ENCODE data around the gene CC2D2B.
"Not testable (repeated sequence)": the region's sequence is repeated elsewhere in the genome, so short reads cannot be mapped to it uniquely, and the experiment has no call there.

CC2D2B gene

GRCh38 chr10:95909561-95909960 is 1.8 kb downstream of the CC2D2B start:
- no peak overlapping the region for H3K4me3 ChIP-seq (ENCODE audit: control insufficient read depth, low read depth, low read length)
- DNase-seq (ENCODE audit: low read depth): no peak
- TF ChIP-seq, protein P1, sequence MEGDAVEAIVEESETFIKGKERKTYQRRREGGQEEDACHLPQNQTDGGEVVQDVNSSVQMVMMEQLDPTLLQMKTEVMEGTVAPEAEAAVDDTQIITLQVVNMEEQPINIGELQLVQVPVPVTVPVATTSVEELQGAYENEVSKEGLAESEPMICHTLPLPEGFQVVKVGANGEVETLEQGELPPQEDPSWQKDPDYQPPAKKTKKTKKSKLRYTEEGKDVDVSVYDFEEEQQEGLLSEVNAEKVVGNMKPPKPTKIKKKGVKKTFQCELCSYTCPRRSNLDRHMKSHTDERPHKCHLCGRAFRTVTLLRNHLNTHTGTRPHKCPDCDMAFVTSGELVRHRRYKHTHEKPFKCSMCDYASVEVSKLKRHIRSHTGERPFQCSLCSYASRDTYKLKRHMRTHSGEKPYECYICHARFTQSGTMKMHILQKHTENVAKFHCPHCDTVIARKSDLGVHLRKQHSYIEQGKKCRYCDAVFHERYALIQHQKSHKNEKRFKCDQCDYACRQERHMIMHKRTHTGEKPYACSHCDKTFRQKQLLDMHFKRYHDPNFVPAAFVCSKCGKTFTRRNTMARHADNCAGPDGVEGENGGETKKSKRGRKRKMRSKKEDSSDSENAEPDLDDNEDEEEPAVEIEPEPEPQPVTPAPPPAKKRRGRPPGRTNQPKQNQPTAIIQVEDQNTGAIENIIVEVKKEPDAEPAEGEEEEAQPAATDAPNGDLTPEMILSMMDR (conservative IDR thresholded peaks at IDR 0.05; ENCODE audit: control insufficient read depth, insufficient read depth, low read depth, low read length): no peak

DNA sequence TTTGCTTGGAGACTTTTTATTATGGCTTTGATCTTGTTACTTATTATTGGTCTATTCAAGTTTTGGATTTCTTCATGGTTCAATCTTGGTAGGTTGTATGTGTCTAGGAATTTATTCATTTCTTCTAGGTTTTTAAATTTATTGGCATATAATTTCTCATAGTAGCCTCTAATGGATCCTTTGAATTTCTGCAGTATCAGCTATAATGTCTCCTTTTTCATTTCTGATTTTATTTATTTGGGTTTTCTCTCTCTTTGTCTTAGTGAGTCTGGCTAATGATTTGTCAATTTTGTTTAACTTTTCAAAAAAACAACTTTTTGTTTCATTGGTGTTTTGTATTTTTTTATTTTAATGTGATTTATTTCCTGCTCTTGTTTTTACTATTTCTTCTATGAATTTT is 8.3 kb downstream of the CC2D2B start:
- not testable (repeated sequence) for DNase-seq (ENCODE audit: low read depth); H3K4me3 ChIP-seq (ENCODE audit: control insufficient read depth, low read depth, low read length)

DNA sequence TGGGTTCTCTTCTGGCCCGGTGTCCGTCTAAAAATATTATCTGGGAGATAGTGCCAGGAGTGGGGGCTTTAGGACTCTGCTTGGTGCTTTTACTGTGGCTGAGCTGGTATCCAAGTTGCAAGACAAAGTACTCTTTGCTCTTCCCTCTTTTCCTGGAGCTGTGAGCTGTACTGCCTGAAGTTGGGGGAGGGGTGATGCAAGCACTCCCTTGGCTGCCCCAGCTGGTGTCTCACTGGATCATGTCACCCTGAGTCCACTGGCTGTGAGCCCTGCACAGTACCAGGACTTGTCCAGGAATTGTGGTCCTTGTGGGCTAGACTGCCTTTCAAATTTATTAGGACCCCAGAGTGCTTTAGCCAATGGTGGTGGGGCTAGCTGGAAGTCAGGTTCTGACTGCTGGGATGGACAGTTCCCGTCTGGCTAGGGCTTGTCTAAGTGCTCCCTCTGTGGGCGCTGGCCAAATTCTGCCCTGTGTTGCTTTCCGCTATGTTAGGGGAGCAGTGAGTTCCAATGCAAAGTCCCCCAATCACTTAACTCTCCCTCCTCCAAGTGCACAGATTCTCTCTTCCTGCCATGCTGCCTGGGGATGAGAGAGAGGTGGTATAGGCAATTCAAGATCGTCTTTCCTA is 13.1 kb downstream of the CC2D2B start:
- TF ChIP-seq, protein P1 (conservative IDR thresholded peaks at IDR 0.05; ENCODE audit: control insufficient read depth, insufficient read depth, low read depth, low read length): no peak
- DNase-seq (ENCODE audit: low read depth): no peak

GRCh38 chr10:95925033-95925432 is 17.3 kb downstream of the CC2D2B start:
- H3K4me3 ChIP-seq (ENCODE audit: control insufficient read depth, low read depth, low read length): no peak overlapping the region
- TF ChIP-seq, protein P1 (conservative IDR thresholded peaks at IDR 0.05; ENCODE audit: control insufficient read depth, insufficient read depth, low read depth, low read length): no peak
- DNase-seq (ENCODE audit: low read depth): no peak

More for the DNA sequence above, 13.1 kb downstream of the CC2D2B start:
- no peak overlapping the region for H3K4me3 ChIP-seq (ENCODE audit: control insufficient read depth, low read depth, low read length)

GRCh38 chr10:95935429-95935828 is 27.7 kb downstream of the CC2D2B start:
- no peak for DNase-seq (ENCODE audit: low read depth)
- H3K4me3 ChIP-seq (ENCODE audit: control insufficient read depth, low read depth, low read length): no peak overlapping the region
- TF ChIP-seq, protein P1 (conservative IDR thresholded peaks at IDR 0.05; ENCODE audit: control insufficient read depth, insufficient read depth, low read depth, low read length): no peak

DNA sequence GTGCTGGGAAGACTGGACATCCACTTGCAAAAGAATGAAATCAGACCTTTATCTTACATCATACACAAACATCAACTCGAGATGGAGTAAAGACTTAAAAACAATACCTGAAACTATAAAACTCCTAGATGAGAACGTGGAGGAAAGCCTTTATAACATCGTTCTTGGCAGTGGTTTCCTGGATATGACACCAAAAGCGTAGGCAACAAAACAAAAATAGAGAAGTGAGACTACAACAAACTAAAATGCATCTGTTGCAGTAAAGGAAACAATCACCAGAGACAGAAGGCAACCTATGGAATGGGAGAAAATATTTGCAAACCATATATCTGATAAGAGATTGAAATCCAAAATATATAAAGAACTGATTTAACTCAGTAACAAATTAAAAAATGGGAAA is 33.3 kb downstream of the CC2D2B start:
- no peak overlapping the region for H3K4me3 ChIP-seq (ENCODE audit: control insufficient read depth, low read depth, low read length)
- no peak for DNase-seq (ENCODE audit: low read depth)
- TF ChIP-seq, protein P1 (conservative IDR thresholded peaks at IDR 0.05; ENCODE audit: control insufficient read depth, insufficient read depth, low read depth, low read length): no peak

- H3K4me3 ChIP-seq (ENCODE audit: control insufficient read depth, low read depth, low read length): no peak overlapping the region
- TF ChIP-seq, protein P1 (conservative IDR thresholded peaks at IDR 0.05; ENCODE audit: control insufficient read depth, insufficient read depth, low read depth, low read length): no peak
- DNase-seq (ENCODE audit: low read depth): no peak
Measured at GRCh38 chr10:95963202-95963990, 55.6 kb downstream of the CC2D2B start.
